ENCODE results near the gene MRPS34.
A peak's percentile ranks its signal among the peaks of the same experiment; 100 is the strongest.

Gene MRPS34

DNA sequence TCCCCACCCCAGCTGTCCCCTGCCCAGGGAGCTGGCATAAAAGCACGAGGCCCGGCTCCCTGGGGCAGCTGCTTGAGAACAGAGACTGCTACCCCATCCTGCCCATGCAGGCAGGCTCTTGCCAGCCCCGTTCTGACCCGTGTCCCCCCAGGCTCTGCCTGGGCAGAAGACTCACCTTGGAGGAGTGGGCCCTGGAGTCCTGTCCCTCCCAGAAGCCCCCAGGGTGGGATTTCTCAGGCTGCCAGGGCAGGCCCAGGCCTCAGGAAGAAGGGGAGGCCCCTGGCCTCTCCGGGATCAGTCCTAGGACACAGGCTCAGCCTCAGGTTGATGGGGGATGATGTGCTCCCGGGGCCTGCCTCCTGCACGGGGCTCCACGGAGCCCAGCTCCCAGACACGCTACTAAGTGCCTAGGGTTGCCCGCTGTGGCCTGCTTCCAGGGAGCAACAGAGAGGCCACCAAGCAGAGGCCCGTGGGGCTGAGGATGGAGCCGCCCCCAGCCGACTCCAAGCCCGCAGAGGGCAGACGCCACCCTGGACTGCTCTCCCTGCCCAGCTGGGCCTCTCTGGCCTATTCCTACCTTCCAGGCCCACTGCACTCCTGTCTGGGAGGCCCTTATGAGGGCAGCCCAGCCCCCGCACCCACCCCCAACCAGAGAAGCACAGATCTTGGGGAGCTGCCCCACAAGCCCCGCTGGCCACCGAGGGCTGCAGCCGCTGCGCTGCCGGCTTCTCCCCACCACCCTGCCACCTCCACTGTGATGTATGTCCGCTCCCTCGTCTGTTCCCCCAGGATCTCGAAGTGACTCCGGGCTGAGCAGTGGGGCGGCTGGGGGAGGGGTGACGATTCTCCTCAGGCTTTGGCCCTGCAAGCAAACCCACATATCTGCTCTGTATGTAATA, 3.3 kb downstream of the MRPS34 start:
- no peak for DNase-seq (ENCODE audit: low spot score)

DNA sequence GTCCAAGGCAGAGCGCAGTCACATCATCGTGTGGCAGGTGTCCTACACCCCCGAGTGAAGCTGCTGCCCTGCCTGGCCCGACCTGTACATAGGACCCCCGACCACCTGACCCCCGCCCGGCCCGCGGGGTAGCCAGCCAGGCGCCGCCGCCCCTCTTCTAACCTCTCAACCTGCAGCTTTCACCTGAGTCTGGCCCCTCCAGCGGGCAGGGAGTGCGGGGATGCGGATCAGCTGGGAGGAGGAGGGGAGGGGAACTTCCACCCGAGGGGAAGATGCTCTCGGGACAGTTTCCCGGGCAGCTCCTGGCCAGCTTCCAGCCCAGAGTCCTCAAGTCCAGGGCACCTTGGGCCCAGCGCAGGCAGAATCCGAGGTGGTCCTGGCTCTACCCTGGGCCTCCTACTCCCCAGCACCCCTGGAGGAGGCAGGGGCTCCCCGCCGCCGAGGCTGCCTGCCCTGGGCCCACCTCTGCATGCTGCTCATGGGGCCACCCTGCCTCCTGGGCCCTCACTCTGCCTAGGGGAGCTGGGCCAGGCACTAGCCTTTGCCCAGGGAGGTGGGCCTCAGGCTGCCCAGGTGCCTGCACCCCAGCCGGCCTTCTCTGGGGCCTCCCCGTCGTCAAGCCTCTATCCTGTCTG, 4.0 kb downstream of the MRPS34 start:
- DNase-seq (ENCODE audit: low spot score), result no peak

DNA sequence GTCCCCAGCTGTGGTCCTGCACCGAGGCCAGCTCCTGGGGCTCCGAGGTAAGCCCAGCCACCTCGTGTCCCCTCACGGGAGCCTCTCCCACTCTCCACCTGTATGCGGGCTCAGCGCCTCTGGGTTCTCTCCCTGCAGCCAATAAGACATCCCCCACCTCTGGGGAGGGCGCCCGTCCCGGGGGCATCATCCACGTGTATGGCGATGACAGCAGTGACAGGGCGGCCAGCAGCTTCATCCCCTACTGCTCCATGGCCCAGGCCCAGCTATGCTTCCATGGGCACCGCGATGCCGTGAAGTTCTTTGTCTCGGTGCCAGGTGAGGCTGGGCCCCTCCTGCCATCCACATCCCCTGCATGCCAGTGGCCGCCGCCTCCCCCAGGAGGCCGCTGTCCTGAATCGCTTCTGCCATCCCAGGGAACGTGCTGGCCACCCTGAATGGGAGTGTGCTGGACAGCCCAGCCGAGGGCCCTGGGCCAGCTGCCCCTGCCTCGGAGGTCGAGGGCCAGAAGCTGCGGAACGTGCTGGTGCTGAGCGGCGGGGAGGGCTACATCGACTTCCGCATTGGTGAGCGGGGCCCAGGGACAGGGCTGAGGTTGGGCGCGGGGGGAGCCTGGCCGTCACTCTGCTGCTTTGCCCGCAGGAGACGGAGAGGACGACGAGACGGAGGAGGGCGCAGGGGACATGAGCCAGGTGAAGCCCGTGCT, 4.7 kb downstream of the MRPS34 start:
- no peak for DNase-seq (ENCODE audit: low spot score)

DNA sequence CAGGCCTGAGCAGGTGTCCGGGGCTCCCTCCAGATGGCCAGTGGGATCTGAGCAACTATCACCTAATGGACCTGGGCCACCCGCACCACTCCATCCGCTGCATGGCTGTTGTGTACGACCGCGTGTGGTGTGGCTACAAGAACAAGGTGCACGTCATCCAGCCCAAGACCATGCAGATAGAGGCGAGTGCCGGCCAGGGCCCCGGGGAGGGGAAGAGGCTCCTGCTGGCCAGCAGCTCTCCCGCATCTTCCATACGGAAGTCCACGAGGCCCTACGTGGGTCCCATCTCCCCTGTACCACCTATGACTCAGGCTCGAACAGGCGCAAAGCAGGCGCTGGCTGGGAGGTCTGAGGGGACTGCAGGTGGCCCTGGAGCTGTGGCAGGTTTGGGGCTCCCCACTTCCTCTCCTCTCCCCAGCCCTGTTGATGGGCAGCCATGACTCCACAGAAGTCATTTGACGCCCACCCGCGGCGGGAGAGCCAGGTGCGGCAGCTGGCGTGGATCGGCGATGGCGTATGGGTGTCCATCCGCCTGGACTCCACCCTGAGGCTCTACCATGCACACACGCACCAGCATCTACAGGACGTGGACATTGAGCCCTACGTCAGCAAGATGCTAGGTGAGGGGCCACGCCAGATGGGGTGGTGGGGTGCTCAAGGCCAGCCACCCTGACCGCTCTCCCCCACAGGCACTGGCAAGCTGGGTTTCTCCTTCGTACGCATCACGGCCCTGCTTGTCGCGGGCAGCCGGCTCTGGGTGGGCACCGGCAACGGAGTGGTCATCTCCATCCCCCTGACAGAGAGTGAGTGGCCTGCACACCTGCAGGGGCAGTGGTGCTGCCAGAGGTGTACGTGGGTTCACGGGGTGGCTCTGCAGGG, 5.6 kb downstream of the MRPS34 start:
- DNase-seq (ENCODE audit: low spot score), result no peak

DNA sequence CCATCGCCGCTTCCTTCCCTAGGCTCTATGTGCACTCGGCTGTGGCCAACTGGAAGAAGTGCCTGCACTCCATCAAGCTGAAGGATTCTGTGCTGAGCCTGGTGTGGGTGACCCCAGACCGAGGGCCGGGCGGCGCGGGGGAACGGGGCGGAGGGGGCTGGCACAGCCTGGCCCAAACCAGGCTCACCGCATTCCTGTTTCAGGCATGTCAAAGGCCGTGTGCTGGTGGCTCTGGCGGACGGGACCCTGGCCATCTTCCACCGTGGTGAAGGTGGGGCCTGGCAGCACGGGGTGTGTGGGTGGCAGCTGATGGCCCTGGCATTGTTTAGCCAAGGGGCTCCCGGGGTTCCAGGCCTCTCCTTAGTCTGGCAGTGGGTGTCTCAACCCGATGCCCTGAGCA, 6.2 kb downstream of the MRPS34 start:
- no peak for DNase-seq (ENCODE audit: low spot score)

DNA sequence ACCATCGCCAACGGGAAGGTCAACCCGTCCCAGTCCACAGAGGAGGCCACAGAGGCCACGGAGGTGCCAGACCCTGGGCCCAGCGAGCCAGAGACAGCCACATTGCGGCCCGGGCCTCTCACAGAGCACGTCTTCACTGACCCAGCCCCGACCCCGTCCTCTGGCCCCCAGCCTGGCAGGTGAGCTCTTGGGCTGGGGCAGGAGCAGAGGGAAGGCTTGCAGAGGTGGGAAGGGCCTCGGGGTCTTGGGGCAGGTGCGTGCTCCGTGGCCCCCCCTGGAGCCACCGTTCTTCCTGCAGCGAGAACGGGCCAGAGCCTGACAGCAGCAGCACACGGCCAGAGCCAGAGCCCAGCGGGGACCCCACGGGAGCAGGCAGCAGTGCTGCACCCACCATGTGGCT, 6.7 kb downstream of the MRPS34 start:
- DNase-seq (ENCODE audit: low spot score), result no peak

DNA sequence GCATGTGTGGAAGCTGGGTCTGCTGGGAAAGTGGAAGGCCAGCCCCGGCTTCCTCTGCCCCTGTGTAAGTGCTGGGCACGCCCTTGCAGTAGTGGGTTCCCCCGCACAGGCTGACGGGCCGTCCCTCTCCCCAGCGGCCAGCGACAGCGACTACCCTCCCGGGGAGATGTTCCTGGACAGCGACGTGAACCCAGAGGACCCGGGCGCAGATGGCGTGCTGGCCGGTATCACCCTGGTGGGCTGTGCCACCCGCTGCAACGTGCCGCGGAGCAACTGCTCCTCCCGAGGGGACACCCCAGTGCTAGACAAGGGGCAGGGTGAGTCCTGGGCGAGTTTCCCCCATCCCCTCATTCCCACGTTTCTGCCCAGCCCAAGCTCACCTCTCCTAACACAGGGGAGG, 7.1 kb downstream of the MRPS34 start:
- DNase-seq (ENCODE audit: low spot score), result no peak

DNA sequence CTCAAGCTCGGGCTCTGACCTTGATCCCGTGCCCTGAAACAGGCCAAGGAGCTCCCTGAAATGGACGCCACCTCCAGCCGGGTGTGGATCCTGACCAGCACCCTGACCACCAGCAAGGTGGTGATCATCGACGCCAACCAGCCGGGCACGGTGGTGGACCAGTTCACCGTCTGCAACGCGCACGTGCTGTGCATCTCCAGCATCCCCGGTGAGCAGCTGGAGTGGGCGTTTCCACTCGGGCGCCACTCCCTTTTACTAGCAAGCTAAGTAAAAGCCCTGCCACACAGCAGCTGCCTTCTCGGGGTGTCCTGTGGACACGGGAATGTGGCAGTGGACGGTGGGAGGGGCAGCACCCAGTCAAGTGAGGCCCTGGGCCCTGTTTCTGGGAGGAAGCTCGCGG, 8.0 kb downstream of the MRPS34 start:
- no peak for DNase-seq (ENCODE audit: low spot score)

DNA sequence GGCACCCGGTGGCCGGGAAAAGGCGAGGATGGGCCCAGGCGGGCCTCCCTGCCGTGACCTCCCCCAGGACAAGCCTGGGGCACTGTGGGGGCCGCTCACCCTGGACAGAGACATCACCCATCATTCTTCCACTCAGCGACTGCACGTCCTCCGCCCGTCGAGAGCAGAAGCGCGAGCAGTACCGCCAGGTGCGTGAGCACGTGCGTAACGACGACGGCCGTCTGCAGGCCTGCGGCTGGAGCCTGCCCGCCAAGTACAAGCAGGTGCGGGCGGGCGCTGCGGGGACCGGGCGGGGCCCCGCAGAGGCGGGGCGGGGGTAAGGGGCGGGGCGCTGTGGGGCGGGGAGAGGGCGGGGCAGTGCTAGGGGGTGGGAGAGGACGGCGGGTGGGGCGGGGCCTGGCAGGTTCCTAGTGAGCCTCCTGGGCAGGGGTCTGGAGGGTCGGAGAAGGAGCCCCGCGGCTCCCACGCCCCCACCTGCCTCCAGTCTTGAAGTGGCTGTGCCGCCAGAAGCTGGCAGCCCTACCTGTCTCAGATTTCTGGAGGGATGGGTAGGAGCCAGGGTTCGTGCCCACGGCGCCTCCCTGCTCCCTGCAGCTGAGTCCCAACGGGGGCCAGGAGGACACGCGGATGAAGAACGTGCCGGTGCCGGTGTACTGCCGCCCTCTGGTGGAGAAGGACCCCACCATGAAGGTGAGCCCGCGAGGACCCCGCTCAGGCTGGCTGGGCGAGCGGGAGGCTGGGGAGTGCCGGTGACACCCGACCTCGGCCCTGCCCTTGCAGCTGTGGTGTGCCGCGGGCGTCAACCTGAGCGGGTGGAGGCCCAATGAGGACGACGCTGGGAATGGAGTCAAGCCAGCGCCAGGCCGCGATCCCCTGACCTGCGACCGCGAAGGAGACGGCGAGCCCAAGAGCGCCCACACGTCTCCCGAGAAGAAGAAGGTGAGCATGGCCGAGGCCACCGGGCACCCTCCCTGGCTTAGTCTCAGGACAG, 9.1 kb downstream of the MRPS34 start:
- peak; percentile 68 for DNase-seq (ENCODE audit: low spot score)

DNA sequence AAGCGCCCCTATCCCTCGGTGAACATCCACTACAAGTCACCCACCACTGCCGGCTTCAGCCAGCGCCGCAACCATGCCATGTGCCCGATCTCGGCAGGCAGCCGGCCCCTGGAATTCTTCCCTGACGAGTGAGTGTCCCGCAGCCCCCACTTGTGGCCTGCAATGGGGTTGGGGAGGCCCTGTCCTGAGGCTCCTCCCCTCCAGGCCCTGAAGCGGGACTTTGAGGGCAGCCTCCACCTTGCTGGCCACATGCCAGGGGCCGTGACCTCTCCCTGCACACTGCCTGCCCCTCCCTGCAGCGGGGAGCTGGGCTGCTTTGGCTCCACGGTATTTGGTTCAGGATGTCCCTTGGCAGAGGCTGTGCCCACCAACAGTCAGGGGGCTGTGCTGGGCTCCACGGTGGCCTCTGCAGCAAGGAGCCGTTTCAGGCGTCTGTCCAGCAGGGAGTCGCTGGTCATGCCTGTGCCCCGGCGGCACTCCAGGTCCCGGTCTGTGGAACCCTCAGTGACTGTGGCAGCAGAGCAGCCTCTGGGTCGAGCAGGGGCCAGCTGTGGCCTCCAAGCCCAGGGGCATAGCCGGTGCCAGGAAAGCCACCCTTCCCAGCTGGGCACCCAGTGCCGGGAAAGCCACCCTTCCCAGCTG, 9.9 kb downstream of the MRPS34 start:
- DNase-seq (ENCODE audit: low spot score), result no peak

DNA sequence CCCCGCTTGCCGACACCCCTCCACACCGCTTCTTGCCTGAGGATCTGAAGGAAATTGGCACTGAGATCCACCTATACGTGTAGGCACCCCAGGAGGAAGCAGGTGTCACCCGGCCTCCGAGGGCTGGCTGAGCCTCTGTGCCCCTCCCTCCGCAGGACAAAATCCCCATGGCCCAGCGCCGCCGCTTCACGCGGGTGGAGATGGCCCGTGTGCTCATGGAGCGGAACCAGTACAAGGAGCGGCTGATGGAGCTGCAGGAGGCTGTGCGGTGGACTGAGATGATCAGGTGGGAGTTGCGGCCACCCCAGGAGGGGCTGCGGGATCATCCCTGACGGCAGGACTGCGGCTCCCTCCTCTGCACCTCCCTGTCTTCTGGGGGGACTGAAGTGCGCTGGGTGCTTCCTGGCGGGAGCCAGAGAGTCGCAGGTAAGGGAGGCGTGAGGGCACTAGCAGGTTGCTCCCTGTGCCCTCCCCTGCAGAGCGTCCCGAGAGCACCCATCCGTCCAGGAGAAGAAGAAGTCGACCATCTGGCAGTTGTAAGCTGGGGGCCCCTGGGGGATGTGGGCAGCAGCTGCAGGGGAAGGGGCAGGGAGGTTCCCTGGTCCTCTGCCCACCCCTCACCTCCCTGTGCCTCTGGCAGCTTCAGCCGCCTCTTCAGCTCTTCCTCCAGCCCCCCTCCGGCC, 10.6 kb downstream of the MRPS34 start:
- DNase-seq (ENCODE audit: low spot score), result no peak

DNA sequence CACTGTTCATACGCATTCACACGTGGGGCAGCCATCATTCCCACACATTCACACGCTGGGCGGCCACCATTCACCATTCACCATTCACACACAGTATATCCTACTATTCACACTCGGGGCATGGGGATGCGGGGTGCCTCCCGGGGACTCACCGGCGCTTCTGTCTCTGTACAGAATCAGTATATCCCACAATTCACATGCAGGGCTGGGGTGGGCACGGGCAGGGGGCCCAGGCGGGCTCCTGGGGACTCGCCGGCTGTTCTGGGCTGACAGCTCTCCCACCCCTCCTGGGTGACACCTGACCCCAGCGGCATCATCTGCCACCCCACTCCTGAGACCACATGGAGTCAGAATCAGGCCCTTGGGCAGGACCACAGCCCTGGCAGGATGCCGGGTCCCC, 11.2 kb downstream of the MRPS34 start:
- no peak for DNase-seq (ENCODE audit: low spot score)

DNA sequence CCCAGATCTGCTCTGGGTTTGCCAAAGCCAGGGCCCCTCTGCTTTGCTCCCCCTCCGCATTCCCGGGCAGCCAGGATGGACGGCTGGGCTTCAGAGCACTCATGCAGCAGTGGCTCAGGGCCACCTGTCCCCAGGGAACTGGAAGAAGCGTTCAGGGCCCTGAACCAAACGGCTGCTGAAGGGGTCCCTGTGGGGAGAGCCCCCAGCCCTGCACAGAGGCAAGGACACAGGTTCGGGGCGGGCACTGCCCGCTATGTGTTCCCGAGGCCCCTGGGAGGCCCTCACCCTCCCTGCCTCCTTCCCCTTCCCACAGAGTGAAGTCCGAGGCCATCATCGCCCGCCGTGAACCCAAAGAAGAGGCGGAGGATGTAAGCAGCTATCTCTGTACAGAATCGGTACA, 12.0 kb downstream of the MRPS34 start:
- DNase-seq (ENCODE audit: low spot score), result no peak

DNA sequence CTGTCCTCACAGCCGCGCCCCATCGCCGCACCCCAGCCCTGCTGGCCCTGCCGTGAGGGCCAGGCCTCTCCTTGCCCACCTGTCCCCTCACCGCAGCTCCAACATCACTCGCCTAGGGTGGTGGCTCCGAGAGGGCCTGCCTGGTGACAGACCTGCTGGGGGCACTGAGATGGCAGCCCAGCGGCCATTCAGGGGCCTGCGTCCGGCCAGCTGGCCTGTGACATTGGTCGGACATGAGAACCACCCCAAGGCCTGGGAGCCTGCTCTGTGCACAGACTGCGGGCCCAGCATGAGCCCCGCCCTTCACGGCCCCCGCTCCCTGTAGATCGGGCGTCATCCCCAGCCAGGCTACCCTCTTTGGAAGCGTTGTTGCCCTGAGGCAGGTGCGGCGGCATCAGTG, 13.4 kb downstream of the MRPS34 start:
- no peak for DNase-seq (ENCODE audit: low spot score)

DNA sequence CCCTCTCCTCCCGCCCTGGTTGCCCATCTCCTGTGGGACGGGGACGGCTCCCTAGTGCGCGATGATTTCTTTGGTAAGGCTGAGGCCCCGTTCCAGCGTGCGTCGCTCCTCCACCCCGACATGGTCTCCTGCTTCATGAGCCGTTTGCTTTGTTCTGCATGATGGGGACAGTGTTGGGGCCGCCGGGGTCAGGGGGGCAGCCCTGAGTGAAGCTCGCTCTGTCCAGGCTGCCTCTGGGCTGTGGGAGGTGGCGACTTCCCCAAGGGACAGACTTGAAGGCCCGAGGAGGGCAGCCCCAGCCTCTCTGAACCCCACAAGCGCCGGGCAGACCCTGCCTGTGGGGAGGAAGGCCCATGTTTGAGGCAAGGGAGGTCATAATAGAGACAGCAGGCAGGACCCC, 14.0 kb downstream of the MRPS34 start:
- DNase-seq (ENCODE audit: low spot score), result no peak

DNA sequence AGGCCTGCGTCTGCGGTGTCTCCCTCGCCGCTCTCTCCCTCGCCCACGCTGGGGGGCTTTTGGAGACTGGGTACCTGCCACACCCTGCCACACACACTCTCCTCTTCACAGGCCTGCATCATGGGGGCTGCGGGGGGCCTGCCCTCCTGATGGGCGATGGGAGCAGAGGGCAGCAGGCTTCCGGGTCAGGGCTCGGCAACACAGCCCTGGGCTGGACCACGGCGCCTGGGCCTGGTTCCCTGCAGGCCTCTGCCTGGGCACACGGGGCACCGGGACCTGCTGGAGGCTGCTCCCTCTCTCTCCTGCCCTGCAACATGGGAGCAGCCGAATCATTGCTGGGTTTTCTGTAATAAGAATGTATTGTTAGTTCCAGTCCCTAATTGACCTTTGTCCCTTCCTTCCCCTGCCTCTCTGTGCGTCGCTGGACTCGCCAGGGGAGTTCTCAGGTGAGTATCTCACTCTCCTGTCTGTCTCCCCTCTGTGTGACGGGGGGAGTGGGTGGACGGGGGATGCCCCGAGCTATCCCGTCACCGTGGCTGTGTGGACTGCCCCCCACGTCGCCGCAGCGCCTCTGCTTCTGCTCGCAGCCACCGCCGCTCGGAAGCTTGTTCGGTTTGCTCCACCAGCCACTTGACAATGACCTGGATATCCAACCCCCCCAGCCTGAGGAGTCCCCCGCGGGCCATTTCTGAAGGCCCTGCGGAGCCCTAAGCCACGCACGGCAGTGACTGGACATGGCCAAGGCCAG, 15.0 kb downstream of the MRPS34 start:
- DNase-seq (ENCODE audit: low spot score), result no peak

DNA sequence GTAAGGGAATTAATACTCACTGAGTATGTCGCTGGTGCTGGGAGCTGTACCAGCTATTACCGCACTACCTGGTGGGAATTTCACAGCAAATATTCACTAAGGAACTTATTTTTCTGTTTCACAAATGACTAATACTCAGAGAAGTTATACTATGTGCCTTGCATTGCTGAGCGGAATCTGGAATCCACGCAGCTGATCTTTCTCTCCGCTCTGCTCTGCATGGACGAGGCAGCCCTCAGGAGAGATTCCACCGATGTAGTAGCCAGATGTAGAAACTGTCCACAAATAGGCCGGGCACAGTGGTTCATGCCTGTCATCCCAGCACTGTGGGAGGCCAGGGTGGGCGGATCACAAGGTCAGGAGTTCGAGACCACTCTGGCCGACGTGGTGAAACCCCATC, 18.7 kb downstream of the MRPS34 start:
- no peak for DNase-seq (ENCODE audit: low spot score)

DNA sequence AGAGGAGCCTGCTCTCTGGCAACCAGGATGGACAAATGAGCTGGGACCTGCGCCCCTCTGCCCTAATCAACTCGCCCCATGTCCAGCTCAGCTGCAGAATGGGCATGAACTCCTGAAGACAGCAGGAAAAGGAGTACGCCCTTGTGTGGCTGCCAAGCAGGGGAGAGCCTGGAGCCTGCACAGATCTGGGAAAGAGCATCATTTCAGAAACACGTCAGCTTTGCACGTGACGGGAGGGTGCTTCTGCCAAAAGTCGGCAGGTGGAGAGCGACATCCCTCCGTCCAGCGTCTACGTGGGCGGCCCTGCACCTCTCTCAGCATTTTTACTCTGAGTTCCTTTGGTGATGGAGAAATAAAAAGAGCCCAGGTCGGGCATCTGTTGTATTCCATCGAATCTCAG, 20.1 kb downstream of the MRPS34 start:
- DNase-seq (ENCODE audit: low spot score), result peak; percentile 90

DNA sequence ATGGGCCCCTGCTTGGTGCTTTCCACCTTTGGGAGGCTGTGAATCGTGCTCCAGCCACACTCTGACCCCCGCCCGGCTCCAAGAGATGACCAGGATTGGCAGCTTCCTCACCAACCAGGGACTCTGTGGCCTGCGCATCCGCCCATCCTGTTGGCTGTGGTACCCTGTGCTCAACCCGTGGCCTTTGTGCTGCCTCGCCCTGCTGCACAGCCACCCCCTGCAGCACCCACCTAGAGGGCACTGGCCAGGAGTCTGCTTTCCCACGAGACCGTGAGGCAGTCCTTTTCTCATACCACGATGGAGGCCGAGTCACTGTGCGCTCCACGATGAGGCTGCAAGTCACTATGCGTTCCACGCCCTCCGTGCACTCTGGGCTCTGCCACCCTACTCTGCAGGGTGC, 21.0 kb downstream of the MRPS34 start:
- peak; percentile 3 for DNase-seq (ENCODE audit: low spot score)

Data from cerebellar cortex (tissue), 1 donor.